ENCODE data around the gene ZNF385C. TPM values are rescaled to one million over a fixed set of nuclear protein-coding genes. Genes with fewer than 3 reads are reported as not detected.

ZNF385C gene
- total RNA-seq, 1 experiment from 2014 or later, result 3.7 TPM

DNA sequence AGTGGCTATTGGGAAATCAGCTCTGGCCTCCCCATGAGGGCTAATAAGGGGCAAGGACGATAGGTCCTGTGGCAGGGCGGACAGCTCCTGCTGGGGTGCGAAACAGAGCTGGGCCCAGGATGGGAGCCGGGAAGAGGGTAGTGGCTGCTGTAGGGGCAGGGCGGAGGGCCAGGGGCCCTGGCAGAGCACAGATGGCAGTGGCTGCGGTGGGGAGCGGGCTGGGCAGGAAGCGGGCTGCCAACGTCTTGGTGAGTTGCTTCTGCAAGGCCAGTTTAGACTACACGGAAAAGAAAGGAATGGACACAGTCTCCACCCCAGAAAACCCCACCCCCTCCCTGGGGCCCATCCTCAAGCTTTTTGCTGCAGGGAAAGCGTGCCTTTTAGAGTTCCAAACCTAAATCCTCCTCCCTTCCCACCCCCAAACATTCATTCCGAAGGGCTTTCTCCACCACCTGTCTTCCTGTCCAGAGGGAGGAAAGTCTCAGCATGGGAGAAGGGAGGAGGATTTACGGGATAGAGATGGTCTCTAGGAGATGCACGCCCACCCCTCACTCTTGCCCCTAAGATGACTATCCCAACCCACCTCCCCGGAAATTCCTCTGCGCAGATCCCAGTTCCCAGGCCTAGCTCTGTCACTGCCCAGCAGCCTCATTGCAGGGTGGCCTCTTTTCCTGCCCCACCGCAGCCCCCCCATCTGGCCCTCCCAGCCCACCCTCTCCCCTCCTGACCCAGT lies 71.2 kb downstream of the ZNF385C start (continued):
- TF ChIP-seq, protein P1, sequence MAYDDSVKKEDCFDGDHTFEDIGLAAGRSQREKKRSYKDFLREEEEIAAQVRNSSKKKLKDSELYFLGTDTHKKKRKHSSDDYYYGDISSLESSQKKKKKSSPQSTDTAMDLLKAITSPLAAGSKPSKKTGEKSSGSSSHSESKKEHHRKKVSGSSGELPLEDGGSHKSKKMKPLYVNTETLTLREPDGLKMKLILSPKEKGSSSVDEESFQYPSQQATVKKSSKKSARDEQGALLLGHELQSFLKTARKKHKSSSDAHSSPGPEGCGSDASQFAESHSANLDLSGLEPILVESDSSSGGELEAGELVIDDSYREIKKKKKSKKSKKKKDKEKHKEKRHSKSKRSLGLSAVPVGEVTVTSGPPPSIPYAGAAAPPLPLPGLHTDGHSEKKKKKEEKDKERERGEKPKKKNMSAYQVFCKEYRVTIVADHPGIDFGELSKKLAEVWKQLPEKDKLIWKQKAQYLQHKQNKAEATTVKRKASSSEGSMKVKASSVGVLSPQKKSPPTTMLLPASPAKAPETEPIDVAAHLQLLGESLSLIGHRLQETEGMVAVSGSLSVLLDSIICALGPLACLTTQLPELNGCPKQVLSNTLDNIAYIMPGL (CRISPR knock-in tag; IDR thresholded peaks at IDR 0.05), result no peak
- TF ChIP-seq NFYB (CRISPR knock-in tag; conservative IDR thresholded peaks at IDR 0.05; ENCODE audit: low read depth) (no peak), FOXK1 (CRISPR knock-in tag; IDR thresholded peaks at IDR 0.05) (no peak), RELA (CRISPR knock-in tag; IDR thresholded peaks at IDR 0.05; ENCODE audit: borderline replicate concordance) (no peak)

DNA sequence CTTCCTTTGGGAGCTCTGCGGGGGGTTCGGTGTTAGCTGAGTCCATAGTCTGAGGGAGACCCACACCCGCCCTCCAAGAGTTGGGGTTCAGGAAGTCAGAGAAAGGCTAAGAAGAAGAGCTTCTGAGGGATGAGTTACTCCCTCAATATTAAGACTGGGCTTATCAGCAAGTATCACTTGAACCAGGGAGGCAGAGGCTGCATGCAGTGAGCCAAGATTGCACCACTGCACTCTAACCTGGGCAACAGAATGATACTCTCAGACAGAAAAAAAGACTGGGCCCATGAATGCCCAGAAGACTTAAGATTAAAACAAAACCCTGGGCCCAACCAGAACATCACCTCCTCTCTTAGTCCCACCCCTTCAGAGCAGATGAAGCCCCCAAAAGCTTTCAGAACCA lies 72.3 kb downstream of the ZNF385C start:
- ChIA-PET POLR2A (interaction anchor here (0.6 to 3.7 kb wide), 2 partner anchors 9 to 420 kb away, joined by 3 to 13 read pairs; partner anchors contain the start of gene DNAJC7), CTCF (interaction anchor here (0.8 to 9.6 kb wide), 12 partner anchors 9 to 137 kb away, joined by 4 to 138 read pairs (median 26); partner anchors contain the start of genes DHX58, DNAJC7, KAT2A and NKIRAS2)
- no peaks in the 10 kb centered on the region for H3K27me3 Mint-ChIP-seq (ENCODE audit: low read depth)
- H3K4me3 Mint-ChIP-seq, result no peak overlapping the region
- H3K36me3 Mint-ChIP-seq, result peaks cover 32% of the 10 kb centered on the region
- H3K4me1 Mint-ChIP-seq, result peaks cover 17% of the 10 kb centered on the region
- TF ChIP-seq ZNF138 (CRISPR knock-in tag; conservative IDR thresholded peaks at IDR 0.05) (no peak), JUN (CRISPR knock-in tag; IDR thresholded peaks at IDR 0.05) (no peak), MXD4 (CRISPR knock-in tag; IDR thresholded peaks at IDR 0.05; ENCODE audit: borderline replicate concordance) (no peak), GABPB1 (CRISPR knock-in tag; IDR thresholded peaks at IDR 0.05) (no peak), ZNF416 (CRISPR knock-in tag; IDR thresholded peaks at IDR 0.05) (no peak), RELA (CRISPR knock-in tag; IDR thresholded peaks at IDR 0.05; ENCODE audit: borderline replicate concordance) (no peak), KAT7 (CRISPR knock-in tag; IDR thresholded peaks at IDR 0.05; ENCODE audit: borderline replicate concordance) (no peak)
- TF ChIP-seq, protein P2, sequence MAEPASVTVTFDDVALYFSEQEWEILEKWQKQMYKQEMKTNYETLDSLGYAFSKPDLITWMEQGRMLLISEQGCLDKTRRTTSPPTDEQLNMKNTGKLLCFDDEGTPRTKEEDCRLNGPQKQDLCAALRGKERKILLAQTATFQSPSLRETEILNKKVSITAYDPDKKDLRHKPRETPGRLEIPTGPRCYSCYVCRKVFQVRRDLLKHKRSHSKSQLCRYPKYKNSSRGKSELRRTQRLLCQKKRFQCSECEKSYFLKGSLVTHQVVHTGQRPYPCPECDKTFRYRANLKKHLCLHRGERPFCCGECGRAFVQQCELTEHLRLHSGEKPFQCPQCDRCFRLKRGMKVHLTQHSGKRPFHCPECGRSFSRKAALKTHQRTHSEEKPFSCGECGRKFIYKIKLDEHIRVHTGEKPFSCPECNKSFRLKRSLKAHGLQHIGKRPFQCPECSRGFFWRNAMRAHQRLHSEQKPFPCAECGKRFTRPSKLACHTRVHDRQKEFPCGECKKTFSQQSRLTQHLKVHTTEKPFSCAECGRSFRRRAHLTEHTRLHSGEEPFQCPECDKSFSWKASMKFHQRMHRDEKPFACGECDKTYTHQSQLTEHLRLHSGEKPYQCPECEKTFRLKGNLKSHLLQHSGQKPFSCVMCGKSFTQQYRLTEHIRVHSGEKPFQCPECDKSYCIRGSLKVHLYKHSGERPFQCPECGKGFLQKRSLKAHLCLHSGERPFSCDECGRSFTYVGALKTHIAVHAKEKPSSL (CRISPR knock-in tag; conservative IDR thresholded peaks at IDR 0.05), result no peak
- TF ChIP-seq, protein P3, sequence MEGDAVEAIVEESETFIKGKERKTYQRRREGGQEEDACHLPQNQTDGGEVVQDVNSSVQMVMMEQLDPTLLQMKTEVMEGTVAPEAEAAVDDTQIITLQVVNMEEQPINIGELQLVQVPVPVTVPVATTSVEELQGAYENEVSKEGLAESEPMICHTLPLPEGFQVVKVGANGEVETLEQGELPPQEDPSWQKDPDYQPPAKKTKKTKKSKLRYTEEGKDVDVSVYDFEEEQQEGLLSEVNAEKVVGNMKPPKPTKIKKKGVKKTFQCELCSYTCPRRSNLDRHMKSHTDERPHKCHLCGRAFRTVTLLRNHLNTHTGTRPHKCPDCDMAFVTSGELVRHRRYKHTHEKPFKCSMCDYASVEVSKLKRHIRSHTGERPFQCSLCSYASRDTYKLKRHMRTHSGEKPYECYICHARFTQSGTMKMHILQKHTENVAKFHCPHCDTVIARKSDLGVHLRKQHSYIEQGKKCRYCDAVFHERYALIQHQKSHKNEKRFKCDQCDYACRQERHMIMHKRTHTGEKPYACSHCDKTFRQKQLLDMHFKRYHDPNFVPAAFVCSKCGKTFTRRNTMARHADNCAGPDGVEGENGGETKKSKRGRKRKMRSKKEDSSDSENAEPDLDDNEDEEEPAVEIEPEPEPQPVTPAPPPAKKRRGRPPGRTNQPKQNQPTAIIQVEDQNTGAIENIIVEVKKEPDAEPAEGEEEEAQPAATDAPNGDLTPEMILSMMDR (IDR thresholded peaks at IDR 0.05), result no peak
- TF ChIP-seq, protein P4, sequence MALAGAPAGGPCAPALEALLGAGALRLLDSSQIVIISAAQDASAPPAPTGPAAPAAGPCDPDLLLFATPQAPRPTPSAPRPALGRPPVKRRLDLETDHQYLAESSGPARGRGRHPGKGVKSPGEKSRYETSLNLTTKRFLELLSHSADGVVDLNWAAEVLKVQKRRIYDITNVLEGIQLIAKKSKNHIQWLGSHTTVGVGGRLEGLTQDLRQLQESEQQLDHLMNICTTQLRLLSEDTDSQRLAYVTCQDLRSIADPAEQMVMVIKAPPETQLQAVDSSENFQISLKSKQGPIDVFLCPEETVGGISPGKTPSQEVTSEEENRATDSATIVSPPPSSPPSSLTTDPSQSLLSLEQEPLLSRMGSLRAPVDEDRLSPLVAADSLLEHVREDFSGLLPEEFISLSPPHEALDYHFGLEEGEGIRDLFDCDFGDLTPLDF (CRISPR knock-in tag; IDR thresholded peaks at IDR 0.05), result no peak
- TF ChIP-seq, protein P5, sequence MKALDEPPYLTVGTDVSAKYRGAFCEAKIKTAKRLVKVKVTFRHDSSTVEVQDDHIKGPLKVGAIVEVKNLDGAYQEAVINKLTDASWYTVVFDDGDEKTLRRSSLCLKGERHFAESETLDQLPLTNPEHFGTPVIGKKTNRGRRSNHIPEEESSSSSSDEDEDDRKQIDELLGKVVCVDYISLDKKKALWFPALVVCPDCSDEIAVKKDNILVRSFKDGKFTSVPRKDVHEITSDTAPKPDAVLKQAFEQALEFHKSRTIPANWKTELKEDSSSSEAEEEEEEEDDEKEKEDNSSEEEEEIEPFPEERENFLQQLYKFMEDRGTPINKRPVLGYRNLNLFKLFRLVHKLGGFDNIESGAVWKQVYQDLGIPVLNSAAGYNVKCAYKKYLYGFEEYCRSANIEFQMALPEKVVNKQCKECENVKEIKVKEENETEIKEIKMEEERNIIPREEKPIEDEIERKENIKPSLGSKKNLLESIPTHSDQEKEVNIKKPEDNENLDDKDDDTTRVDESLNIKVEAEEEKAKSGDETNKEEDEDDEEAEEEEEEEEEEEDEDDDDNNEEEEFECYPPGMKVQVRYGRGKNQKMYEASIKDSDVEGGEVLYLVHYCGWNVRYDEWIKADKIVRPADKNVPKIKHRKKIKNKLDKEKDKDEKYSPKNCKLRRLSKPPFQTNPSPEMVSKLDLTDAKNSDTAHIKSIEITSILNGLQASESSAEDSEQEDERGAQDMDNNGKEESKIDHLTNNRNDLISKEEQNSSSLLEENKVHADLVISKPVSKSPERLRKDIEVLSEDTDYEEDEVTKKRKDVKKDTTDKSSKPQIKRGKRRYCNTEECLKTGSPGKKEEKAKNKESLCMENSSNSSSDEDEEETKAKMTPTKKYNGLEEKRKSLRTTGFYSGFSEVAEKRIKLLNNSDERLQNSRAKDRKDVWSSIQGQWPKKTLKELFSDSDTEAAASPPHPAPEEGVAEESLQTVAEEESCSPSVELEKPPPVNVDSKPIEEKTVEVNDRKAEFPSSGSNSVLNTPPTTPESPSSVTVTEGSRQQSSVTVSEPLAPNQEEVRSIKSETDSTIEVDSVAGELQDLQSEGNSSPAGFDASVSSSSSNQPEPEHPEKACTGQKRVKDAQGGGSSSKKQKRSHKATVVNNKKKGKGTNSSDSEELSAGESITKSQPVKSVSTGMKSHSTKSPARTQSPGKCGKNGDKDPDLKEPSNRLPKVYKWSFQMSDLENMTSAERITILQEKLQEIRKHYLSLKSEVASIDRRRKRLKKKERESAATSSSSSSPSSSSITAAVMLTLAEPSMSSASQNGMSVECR (CRISPR knock-in tag; IDR thresholded peaks at IDR 0.05; ENCODE audit: borderline replicate concordance), result no peak
- DNase-seq (ENCODE audit: low spot score) (no peak), ATAC-seq (no peak)
- no peak overlapping the region for H3K27ac Mint-ChIP-seq
- H3K9me3 Mint-ChIP-seq, result no peaks in the 10 kb centered on the region
